Measurements from ENCODE around the gene ADAT3. TPM values are rescaled to one million over a fixed set of nuclear protein-coding genes. Genes with fewer than 3 reads are reported as not detected.
A peak's percentile ranks its signal among the peaks of the same experiment; 100 is the strongest.

Gene ADAT3
- total and polyA plus RNA-seq, 2 of the 4 experiments (the other 2 are of a cell fraction), result 0.36 to 2.8 TPM

GRCh38 chr19:1922803-1923202 is 17.6 kb downstream of the ADAT3 start:
- no peak overlapping the region for H3K23ac ChIP-seq (ENCODE audit: low read depth, low read length)
- TF ChIP-seq MXI1 (IDR thresholded peaks at IDR 0.05; ENCODE audit: borderline replicate concordance, low read depth, low read length) (no peak), NFE2L2 (IDR thresholded peaks at IDR 0.05; ENCODE audit: low read depth, low read length) (no peak), SMC3 (IDR thresholded peaks at IDR 0.05; ENCODE audit: low read depth, low read length) (no peak), RCOR1 (IDR thresholded peaks at IDR 0.05; ENCODE audit: insufficient replicate concordance, low read length) (no peak)
- intact Hi-C loops (cut with micrococcal nuclease), result no loop called here
- no peak overlapping the region for H3K18ac ChIP-seq (ENCODE audit: low read depth, low read length)
- H3K9ac ChIP-seq (ENCODE audit: low read depth, low read length), result no peak overlapping the region
- no peaks in the 10 kb centered on the region for H3K4me1 ChIP-seq (ENCODE audit: control insufficient read depth, insufficient read depth, low read length)
- no peak overlapping the region for H2BK120ac ChIP-seq (ENCODE audit: low read depth, low read length)
- no peak overlapping the region for H4K91ac ChIP-seq (ENCODE audit: insufficient read depth, low read depth, low read length)
- peaks cover 60% of the 10 kb centered on the region for H3K36me3 ChIP-seq (ENCODE audit: control insufficient read depth, insufficient read depth, low read length)
- no peak overlapping the region for H3K56ac ChIP-seq (ENCODE audit: extremely low read depth, insufficient read depth, low read length)
- ChIA-PET CTCF (no interaction called here), POLR2A (ENCODE audit: unreplicated experiment) (no interaction called here)
- H2AFZ ChIP-seq (replicated peaks; ENCODE audit: low read length, poor library complexity), result no peak overlapping the region
- H2BK5ac ChIP-seq (ENCODE audit: low read depth, low read length, poor library complexity, severe bottlenecking), result no peak overlapping the region
- no peak overlapping the region for H3K27ac ChIP-seq (ENCODE audit: insufficient read depth, low read length)
- 0 out of 2 replicates have a peak, but pooled peaks cover 9% of the 10 kb centered on the region for H4K20me1 ChIP-seq (ENCODE audit: insufficient read depth, low read length)
- no peak overlapping the region for H3K14ac ChIP-seq (replicated peaks; ENCODE audit: low read depth, low read length)
- no peaks in the 10 kb centered on the region for H3K27me3 ChIP-seq (ENCODE audit: control insufficient read depth, insufficient read depth, low read length)
- BruUV-seq (replicated peaks), result no TSS peak
- dilution Hi-C loops (cut with HindIII; ENCODE audit: low sequenced_read_pairs, unreplicated experiment), result no loop called here
- H3K4me3 ChIP-seq (ENCODE audit: insufficient read depth, low read depth, low read length), result no peak overlapping the region
- H3K9me3 ChIP-seq (ENCODE audit: control insufficient read depth, insufficient read depth, low read length), result no peaks in the 10 kb centered on the region
- H3K79me1 ChIP-seq (ENCODE audit: low read depth in 1 of 2, low read length in 2 of 2), result no peaks in the 10 kb centered on the region
- H3K4me2 ChIP-seq (ENCODE audit: low read depth, low read length), result no peak overlapping the region
- DNase-seq (no peak), ATAC-seq (ENCODE audit: low read depth) (no peak)
- no peak overlapping the region for H2BK15ac ChIP-seq (ENCODE audit: low read depth, low read length)
- H3K9me1 ChIP-seq (ENCODE audit: insufficient read depth, low read length), result no peaks in the 10 kb centered on the region
- no peak overlapping the region for H4K5ac ChIP-seq (ENCODE audit: low read depth, low read length)
- no peak overlapping the region for H2AK5ac ChIP-seq (ENCODE audit: low read depth, low read length)
- H4K8ac ChIP-seq (ENCODE audit: low read depth in 2 of 2, low read length in 2 of 2), result no peak overlapping the region
- no peak overlapping the region for H3K4ac ChIP-seq (ENCODE audit: low read depth, low read length)
- no peak overlapping the region for H2BK20ac ChIP-seq (ENCODE audit: low read depth, low read length)
- 95% methylated on average over 20 of the region's 23 CpGs; no CpG with 5 or more reads in 1 of the 2 experiments for WGBS, 2 experiments (ENCODE audit: extremely low coverage in 2 of 2, insufficient read length in 1 of 2)
- H2AK9ac ChIP-seq (replicated peaks; ENCODE audit: low read depth, low read length, poor library complexity), result peak overlapping the region; percentile 52
- in situ Hi-C loops (cut with MboI; ENCODE audit: low sequenced_read_pairs), result no loop called here

All from IMR-90 (cell line).